ENCODE measurements around the gene HAGHL.
"Not testable (repeated sequence)": the region's sequence is repeated elsewhere in the genome, so short reads cannot be mapped to it uniquely, and the experiment has no call there.

The HAGHL gene

GRCh38 chr16:707062-707538 is 19.8 kb upstream of the HAGHL start:
- DNase-seq (ENCODE audit: low spot score), result no peak

- DNase-seq (ENCODE audit: low spot score), result no peak
Observed at GRCh38 chr16:708019-708418, 18.9 kb upstream of the HAGHL start.

- no peak for DNase-seq (ENCODE audit: low spot score)
Observed at GRCh38 chr16:708959-709358, 17.9 kb upstream of the HAGHL start.

GRCh38 chr16:709566-710499 is 17.1 kb upstream of the HAGHL start:
- peak; percentile 96 for DNase-seq (ENCODE audit: low spot score)

GRCh38 chr16:710500-711075 is 16.3 kb upstream of the HAGHL start:
- no peak for DNase-seq (ENCODE audit: low spot score)

- DNase-seq (ENCODE audit: low spot score), result no peak
Observed at GRCh38 chr16:711084-711483, 15.8 kb upstream of the HAGHL start.

GRCh38 chr16:711548-712320 is 15.2 kb upstream of the HAGHL start:
- peak; percentile 85 for DNase-seq (ENCODE audit: low spot score)

GRCh38 chr16:712740-713250 is 14.1 kb upstream of the HAGHL start:
- DNase-seq (ENCODE audit: low spot score), result not testable (repeated sequence)

GRCh38 chr16:714079-714478 is 12.8 kb upstream of the HAGHL start:
- DNase-seq (ENCODE audit: low spot score), result no peak

- DNase-seq (ENCODE audit: low spot score), result peak; percentile 91
Observed at GRCh38 chr16:714558-715476, 12.1 kb upstream of the HAGHL start, which contains the start of gene METRN. TSS of gene METRN (plus strand) at chr16:715118. CDS start at chr16:715290, 172 bp downstream.

- no peak for DNase-seq (ENCODE audit: low spot score)
Observed at GRCh38 chr16:715477-716199, 11.3 kb upstream of the HAGHL start.

GRCh38 chr16:716200-716568 is 10.7 kb upstream of the HAGHL start:
- peak; percentile 96 for DNase-seq (ENCODE audit: low spot score)

- DNase-seq (ENCODE audit: low spot score), result no peak
Observed at GRCh38 chr16:716768-717325, 10.1 kb upstream of the HAGHL start.

GRCh38 chr16:717450-718245 is 9.3 kb upstream of the HAGHL start:
- no peak for DNase-seq (ENCODE audit: low spot score)

- no peak for DNase-seq (ENCODE audit: low spot score)
Observed at GRCh38 chr16:718389-718788, 8.5 kb upstream of the HAGHL start.

- no peak for DNase-seq (ENCODE audit: low spot score)
Observed at GRCh38 chr16:718922-719321, 8.0 kb upstream of the HAGHL start.

GRCh38 chr16:719815-720446 is 7.0 kb upstream of the HAGHL start:
- DNase-seq (ENCODE audit: low spot score), result no peak

- peak; percentile 80 for DNase-seq (ENCODE audit: low spot score)
Observed at GRCh38 chr16:720447-720989, 6.4 kb upstream of the HAGHL start.

Data from Ammon's horn (tissue), 1 donor.